ENCODE data around the gene ZNF668. TPM values are rescaled to one million over a fixed set of nuclear protein-coding genes. Genes with fewer than 3 reads are reported as not detected.

The ZNF668 gene
- total and polyA plus RNA-seq, 4 donors: 0.92 to 4.8 (median 3.9) TPM

- TF ChIP-seq ATF3 (IDR thresholded peaks at IDR 0.05) (no peak), EGR1 (IDR thresholded peaks at IDR 0.05; ENCODE audit: low read depth in 2 of 2) (no peak), SP1 (IDR thresholded peaks at IDR 0.05) (no peak), RXRA (IDR thresholded peaks at IDR 0.05) (no peak), GABPA (IDR thresholded peaks at IDR 0.05 in 1 of 2, conservative IDR thresholded peaks at IDR 0.05 in 1 of 2) (no peak), RAD21 (IDR thresholded peaks at IDR 0.05) (no peak), YY1 (IDR thresholded peaks at IDR 0.05) (no peak), TAF1 (conservative IDR thresholded peaks at IDR 0.05) (no peak), HNF4A (conservative IDR thresholded peaks at IDR 0.05) (no peak), FOXA2 (IDR thresholded peaks at IDR 0.05) (no peak), MAX (IDR thresholded peaks at IDR 0.05) (no peak), REST (IDR thresholded peaks at IDR 0.05) (no peak), HNF4G (IDR thresholded peaks at IDR 0.05) (no peak), ZBTB33 (IDR thresholded peaks at IDR 0.05) (no peak), JUND (IDR thresholded peaks at IDR 0.05) (no peak), FOXA1 (IDR thresholded peaks at IDR 0.05) (no peak)
- WGBS: 93% methylated on average over 15 of the region's 15 CpGs
- Histone ChIP-seq H3K27ac (ENCODE audit: low read depth in 1 of 2, low read length in 2 of 2) (no peak overlapping the region), H3K9ac (ENCODE audit: low read depth in 1 of 2, low read length in 2 of 2) (no peak overlapping the region), H3K4me1 (ENCODE audit: control insufficient read depth in 4 of 4, insufficient read depth in 4 of 4, low read length in 3 of 4) (peaks cover 0 to 13% (median 8%) of the 10 kb centered on the region in 4 donors), H3K36me3 (ENCODE audit: control insufficient read depth in 4 of 4, insufficient read depth in 3 of 4, low read depth in 1 of 4, low read length in 3 of 4) (peaks cover 4 to 53% (median 20%) of the 10 kb centered on the region in 4 donors), H3K27me3 (ENCODE audit: control insufficient read depth in 4 of 4, insufficient read depth in 4 of 4, low read length in 3 of 4) (no peaks in the 10 kb centered on the region), H3K9me3 (ENCODE audit: control insufficient read depth in 4 of 4, low read length in 3 of 4) (no peaks in the 10 kb centered on the region), H3K4me3 (ENCODE audit: low read depth in 1 of 3, low read length in 3 of 3) (no peak overlapping the region)
- DNase-seq (ENCODE audit: low spot score): no peak
Measured at GRCh38 chr16:31078597-31079341, 4.7 kb upstream of the ZNF668 start.

All from liver (tissue), 9 donors.